ENCODE measurements around the gene SHISA9.

Gene SHISA9

DNA sequence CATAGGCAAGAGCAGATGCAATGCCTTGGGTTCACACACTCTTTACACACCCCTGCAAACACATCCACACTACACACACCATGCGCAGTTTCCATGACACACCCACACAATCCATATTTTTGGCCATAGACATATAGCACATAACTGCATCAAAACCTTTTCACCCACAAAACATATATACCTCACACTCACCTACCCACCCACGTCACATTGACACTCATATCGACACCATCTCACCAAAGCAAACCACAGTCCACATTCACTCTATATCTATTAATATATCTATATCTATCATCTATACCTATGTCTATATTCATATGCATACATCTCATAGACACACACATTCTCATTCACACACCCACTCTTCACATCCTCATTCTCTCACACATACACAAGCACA lies 246.9 kb downstream of the SHISA9 start:
- TF ChIP-seq, protein P1, sequence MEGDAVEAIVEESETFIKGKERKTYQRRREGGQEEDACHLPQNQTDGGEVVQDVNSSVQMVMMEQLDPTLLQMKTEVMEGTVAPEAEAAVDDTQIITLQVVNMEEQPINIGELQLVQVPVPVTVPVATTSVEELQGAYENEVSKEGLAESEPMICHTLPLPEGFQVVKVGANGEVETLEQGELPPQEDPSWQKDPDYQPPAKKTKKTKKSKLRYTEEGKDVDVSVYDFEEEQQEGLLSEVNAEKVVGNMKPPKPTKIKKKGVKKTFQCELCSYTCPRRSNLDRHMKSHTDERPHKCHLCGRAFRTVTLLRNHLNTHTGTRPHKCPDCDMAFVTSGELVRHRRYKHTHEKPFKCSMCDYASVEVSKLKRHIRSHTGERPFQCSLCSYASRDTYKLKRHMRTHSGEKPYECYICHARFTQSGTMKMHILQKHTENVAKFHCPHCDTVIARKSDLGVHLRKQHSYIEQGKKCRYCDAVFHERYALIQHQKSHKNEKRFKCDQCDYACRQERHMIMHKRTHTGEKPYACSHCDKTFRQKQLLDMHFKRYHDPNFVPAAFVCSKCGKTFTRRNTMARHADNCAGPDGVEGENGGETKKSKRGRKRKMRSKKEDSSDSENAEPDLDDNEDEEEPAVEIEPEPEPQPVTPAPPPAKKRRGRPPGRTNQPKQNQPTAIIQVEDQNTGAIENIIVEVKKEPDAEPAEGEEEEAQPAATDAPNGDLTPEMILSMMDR (conservative IDR thresholded peaks at IDR 0.05; ENCODE audit: low read length) = no peak
- no peak for TF ChIP-seq EZH2phosphoT487 (IDR thresholded peaks at IDR 0.05; ENCODE audit: borderline replicate concordance)
- Histone ChIP-seq H3F3A (ENCODE audit: low read depth) (no peaks in the 10 kb centered on the region), H3K4me3 (ENCODE audit: low read length, poor library complexity, severe bottlenecking) (no peak overlapping the region), H3K4me2 (ENCODE audit: low read depth, low read length, poor library complexity, severe bottlenecking) (no peak overlapping the region), H3K9me3 (ENCODE audit: insufficient read depth, low read depth, low read length) (no peaks in the 10 kb centered on the region), H3K79me2 (ENCODE audit: insufficient read depth, low read length) (no peaks in the 10 kb centered on the region), H3K4me1 (ENCODE audit: insufficient read depth, low read length, poor library complexity, severe bottlenecking) (no peaks in the 10 kb centered on the region), H3K36me3 (ENCODE audit: insufficient read depth, low read length) (no peaks in the 10 kb centered on the region), H3K27me3 (ENCODE audit: insufficient read depth, low read length, poor library complexity, severe bottlenecking) (no peaks in the 10 kb centered on the region), H3K9me2 (replicated peaks; ENCODE audit: low read depth, low read length) (no peaks in the 10 kb centered on the region), H4K20me1 (ENCODE audit: insufficient read depth, low read length, poor library complexity, severe bottlenecking) (no peaks in the 10 kb centered on the region), H2AFZ (ENCODE audit: low read length) (no peak overlapping the region), H3K9ac (ENCODE audit: low read depth, low read length, poor library complexity, severe bottlenecking) (no peak overlapping the region)

DNA sequence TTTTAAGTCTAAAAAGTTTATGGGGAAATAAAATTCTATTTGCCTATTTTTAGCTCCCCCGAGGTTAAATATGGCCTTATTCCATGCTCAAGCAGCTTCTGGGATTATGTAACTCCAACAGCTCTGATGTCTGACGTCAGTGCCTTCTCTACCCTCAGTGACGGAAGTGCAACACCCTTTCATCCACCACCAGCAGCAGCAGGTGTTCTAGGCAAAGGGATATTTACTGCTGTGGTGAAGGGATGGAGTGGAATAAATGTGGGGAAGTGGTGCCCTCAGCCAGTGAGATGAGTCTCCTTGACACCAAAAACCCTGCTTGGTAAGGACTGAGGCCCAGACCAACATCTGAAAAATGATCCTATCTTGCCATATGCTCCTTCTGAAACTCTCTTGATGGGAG lies 247.4 kb downstream of the SHISA9 start:
- H3K79me2 ChIP-seq (ENCODE audit: insufficient read depth, low read length) = no peaks in the 10 kb centered on the region

DNA sequence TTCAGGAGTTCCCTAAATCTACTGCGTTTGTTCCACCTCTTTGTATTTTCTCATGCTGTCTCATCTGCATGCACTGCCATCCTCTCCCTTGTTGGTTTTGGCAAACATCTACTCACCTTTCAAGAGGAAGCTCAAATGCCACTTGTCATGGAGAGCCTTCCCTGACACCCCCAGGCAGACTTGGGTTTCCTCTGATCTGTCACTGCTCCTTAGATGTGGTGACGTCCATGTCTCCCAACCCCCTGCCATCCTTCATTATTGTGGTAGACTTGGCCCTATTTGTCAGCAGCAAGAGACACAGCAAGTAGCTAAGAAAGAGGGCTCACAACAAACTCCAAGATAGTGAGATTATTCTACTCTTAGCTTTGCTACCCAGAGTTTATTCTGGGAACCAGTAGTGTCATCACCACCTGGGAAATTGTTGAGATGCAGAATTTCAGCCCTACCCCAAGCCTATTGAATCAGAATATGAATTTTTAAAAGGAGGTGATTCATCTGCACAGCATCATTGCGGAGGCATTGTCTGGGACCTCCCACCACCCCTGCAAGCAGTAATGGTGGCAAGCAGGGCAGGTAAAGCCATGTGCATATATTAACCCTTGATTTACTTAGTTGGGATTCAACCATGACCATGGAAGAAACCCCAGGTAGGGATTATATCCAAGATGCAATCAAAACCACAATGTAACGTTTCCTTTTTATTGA lies 248.9 kb downstream of the SHISA9 start:
- Histone ChIP-seq H3K36me3 (ENCODE audit: insufficient read depth, low read length) (no peaks in the 10 kb centered on the region), H2AFZ (ENCODE audit: low read length) (no peak overlapping the region)

More for the DNA sequence above, 247.4 kb downstream of the SHISA9 start:
- no peak for TF ChIP-seq EZH2phosphoT487 (IDR thresholded peaks at IDR 0.05; ENCODE audit: borderline replicate concordance)
- TF ChIP-seq, protein P1 (conservative IDR thresholded peaks at IDR 0.05; ENCODE audit: low read length) = no peak
- Histone ChIP-seq H3K27me3 (ENCODE audit: insufficient read depth, low read length, poor library complexity, severe bottlenecking) (no peaks in the 10 kb centered on the region), H3K9me3 (ENCODE audit: insufficient read depth, low read depth, low read length) (no peaks in the 10 kb centered on the region), H3K4me3 (ENCODE audit: low read length, poor library complexity, severe bottlenecking) (no peak overlapping the region), H2AFZ (ENCODE audit: low read length) (no peak overlapping the region), H3K9me2 (replicated peaks; ENCODE audit: low read depth, low read length) (no peaks in the 10 kb centered on the region), H3K36me3 (ENCODE audit: insufficient read depth, low read length) (no peaks in the 10 kb centered on the region), H3F3A (ENCODE audit: low read depth) (no peaks in the 10 kb centered on the region), H4K20me1 (ENCODE audit: insufficient read depth, low read length, poor library complexity, severe bottlenecking) (no peaks in the 10 kb centered on the region), H3K9ac (ENCODE audit: low read depth, low read length, poor library complexity, severe bottlenecking) (no peak overlapping the region), H3K4me2 (ENCODE audit: low read depth, low read length, poor library complexity, severe bottlenecking) (no peak overlapping the region), H3K4me1 (ENCODE audit: insufficient read depth, low read length, poor library complexity, severe bottlenecking) (no peaks in the 10 kb centered on the region)

More for the DNA sequence above, 248.9 kb downstream of the SHISA9 start:
- no peak for TF ChIP-seq EZH2phosphoT487 (IDR thresholded peaks at IDR 0.05; ENCODE audit: borderline replicate concordance)
- TF ChIP-seq, protein P1 (conservative IDR thresholded peaks at IDR 0.05; ENCODE audit: low read length) = no peak
- Histone ChIP-seq H3K4me3 (ENCODE audit: low read length, poor library complexity, severe bottlenecking) (no peak overlapping the region), H3K4me1 (ENCODE audit: insufficient read depth, low read length, poor library complexity, severe bottlenecking) (no peaks in the 10 kb centered on the region), H3F3A (ENCODE audit: low read depth) (no peaks in the 10 kb centered on the region), H3K9me3 (ENCODE audit: insufficient read depth, low read depth, low read length) (no peaks in the 10 kb centered on the region), H3K9me2 (replicated peaks; ENCODE audit: low read depth, low read length) (no peaks in the 10 kb centered on the region), H3K79me2 (ENCODE audit: insufficient read depth, low read length) (no peaks in the 10 kb centered on the region), H3K9ac (ENCODE audit: low read depth, low read length, poor library complexity, severe bottlenecking) (no peak overlapping the region), H3K27me3 (ENCODE audit: insufficient read depth, low read length, poor library complexity, severe bottlenecking) (no peaks in the 10 kb centered on the region), H4K20me1 (ENCODE audit: insufficient read depth, low read length, poor library complexity, severe bottlenecking) (no peaks in the 10 kb centered on the region), H3K4me2 (ENCODE audit: low read depth, low read length, poor library complexity, severe bottlenecking) (no peak overlapping the region)

All from Loucy (cell line).